HepG2 (cell line): ENCODE data around the gene ACOT8. TPM values are rescaled to one million over a fixed set of nuclear protein-coding genes. Genes with fewer than 3 reads are reported as not detected.

ENCODE experiments used
- DMTF1 ChIP-seq: sonication (generic); formaldehyde crosslinking; IDR thresholded peaks from 2 replicates; pipeline ENCODE4 v1.4.0; 2020; ENCODE audit warnings: mild to moderate bottlenecking, missing genetic modification reagents
- FOXO4 ChIP-seq: sonication (generic); formaldehyde crosslinking; conservative IDR thresholded peaks from 2 replicates; pipeline ENCODE4 v1.8.1; 2023; ENCODE audit warnings: missing genetic modification reagents
- FOXP4 ChIP-seq: sonication (generic); formaldehyde crosslinking; IDR thresholded peaks from 2 replicates; pipeline ENCODE4 v1.4.0; 2020; ENCODE audit warnings: missing genetic modification reagents
- SNAPC5 ChIP-seq: sonication (generic); formaldehyde crosslinking; IDR thresholded peaks from 2 replicates; pipeline ENCODE4 v1.8.1; 2023; ENCODE audit warnings: mild to moderate bottlenecking, missing genetic modification reagents, borderline replicate concordance
- STAT5B ChIP-seq: sonication (generic); formaldehyde crosslinking; IDR thresholded peaks from 2 replicates; pipeline ENCODE4 v1.4.0; 2020; ENCODE audit warnings: missing genetic modification reagents
- THRA ChIP-seq: sonication (generic); formaldehyde crosslinking; IDR thresholded peaks from 2 replicates; pipeline ENCODE4 v1.4.0; 2020; ENCODE audit warnings: missing genetic modification reagents, borderline replicate concordance
- TRAFD1 ChIP-seq: sonication (generic); formaldehyde crosslinking; IDR thresholded peaks from 2 replicates; pipeline ENCODE4 v1.5.1; 2020; ENCODE audit warnings: missing genetic modification reagents, mild to moderate bottlenecking, borderline replicate concordance
- ZNF160 ChIP-seq: sonication (generic); formaldehyde crosslinking; IDR thresholded peaks from 2 replicates; pipeline ENCODE4 v1.8.0; 2022; ENCODE audit warnings: mild to moderate bottlenecking, inconsistent platforms, missing genetic modification reagents
- ZNF350 ChIP-seq: sonication (generic); formaldehyde crosslinking; IDR thresholded peaks from 2 replicates; pipeline ENCODE4 v1.4.0; 2020; ENCODE audit warnings: mild to moderate bottlenecking, low read depth, missing genetic modification reagents, borderline replicate concordance
- ZNF562 ChIP-seq: sonication (generic); formaldehyde crosslinking; IDR thresholded peaks from 2 replicates; pipeline ENCODE4 v1.8.0; 2022; ENCODE audit warnings: missing genetic modification reagents, borderline replicate concordance
- ZNF749 ChIP-seq: sonication (generic); formaldehyde crosslinking; IDR thresholded peaks from 2 replicates; pipeline ENCODE4 v1.8.0; 2022; ENCODE audit warnings: mild to moderate bottlenecking, missing genetic modification reagents, moderate library complexity, borderline replicate concordance
- ZNF784 ChIP-seq: sonication (generic); formaldehyde crosslinking; IDR thresholded peaks from 2 replicates; pipeline ENCODE4 v1.5.1; 2020; ENCODE audit warnings: missing genetic modification reagents, mild to moderate bottlenecking, borderline replicate concordance
- ZNF788 ChIP-seq: sonication (generic); formaldehyde crosslinking; IDR thresholded peaks from 2 replicates; pipeline ENCODE4 v1.5.0; 2020; ENCODE audit warnings: mild to moderate bottlenecking, missing genetic modification reagents, borderline replicate concordance
- ZNF883 ChIP-seq: sonication (generic); formaldehyde crosslinking; IDR thresholded peaks from 2 replicates; pipeline ENCODE4 v1.5.1; 2020; ENCODE audit warnings: mild to moderate bottlenecking, missing genetic modification reagents; ENCODE audit errors: not compliant biosample characterization
- polyA plus RNA-seq, 8 experiments: library from polyadenylated mRNA; depleted of rRNA in 3 of 8; stranded (reverse) in 7 of 8; unstranded in 1 of 8; fragments of >200 nt; fragmentation: Illumina TruSeq in 4 of 8; extraction: Trizol in 4 of 8; gene quantifications; 2 replicates each; pipeline versions ENCODE4 v1.2.1 to v1.2.3, GENCODE V29; 2011 to 2016; ENCODE audit warnings: low read depth in 4 of 8, missing spikeins in 1 of 8, mixed read lengths in 1 of 8; ENCODE audit not compliant: insufficient read depth in 1 of 8
- total RNA-seq, 5 experiments: library from RNA; depleted of rRNA; stranded (reverse); fragments of >200 nt; fragmentation: Illumina TruSeq; extraction: Trizol; gene quantifications; 2 replicates each; pipeline ENCODE4 v1.2.3, GENCODE V29; 2016; ENCODE audit warnings: low read depth in 1 of 5

ACOT8 gene
- total and polyA plus RNA-seq, 2 of the 13 experiments (the other 11 are each of a cell fraction or from before 2014, with no cell fraction given), result 31.4 to 45.5 TPM

GRCh38 chr20:45890077-45890984 is 33.1 kb upstream of the ACOT8 start (continued):
- TF ChIP-seq DMTF1 (CRISPR knock-in tag) (no peak), FOXP4 (CRISPR knock-in tag) (peak; percentile 30; the same call in 1 of the 2 replicates), ZNF562 (CRISPR knock-in tag) (no peak), ZNF788 (CRISPR knock-in tag) (peak; percentile 60; the same call in 1 of the 2 replicates), TRAFD1 (CRISPR knock-in tag) (no peak; the same call in 1 of the 2 replicates), ZNF160 (peak; percentile 90), THRA (CRISPR knock-in tag) (peak; percentile 88), SNAPC5 (CRISPR knock-in tag) (no peak), ZNF749 (peak; percentile 90), ZNF784 (CRISPR knock-in tag) (peak; percentile 75; the same call in 1 of the 2 replicates), FOXO4 (CRISPR knock-in tag) (0 out of 2 replicates have a peak, but pooled peaks have one; percentile 57), STAT5B (CRISPR knock-in tag) (peak; percentile 55; the same call in 1 of the 2 replicates), ZNF350 (CRISPR knock-in tag) (0 out of 2 replicates have a peak, but pooled peaks have one; percentile 29), ZNF883 (CRISPR knock-in tag) (peak; percentile 94)
